Measurements from ENCODE around the gene RALA. TPM values are rescaled to one million over a fixed set of nuclear protein-coding genes. Genes with fewer than 3 reads are reported as not detected.

The RALA gene
- total and polyA plus RNA-seq, 11 donors: 13.5 to 37.1 (median 23.4) TPM

GRCh38 chr7:39712751-39713150, 89.4 kb downstream of the RALA start:
- TF ChIP-seq POLR2A (IDR thresholded peaks at IDR 0.05): no peak
- TF ChIP-seq, protein P1, sequence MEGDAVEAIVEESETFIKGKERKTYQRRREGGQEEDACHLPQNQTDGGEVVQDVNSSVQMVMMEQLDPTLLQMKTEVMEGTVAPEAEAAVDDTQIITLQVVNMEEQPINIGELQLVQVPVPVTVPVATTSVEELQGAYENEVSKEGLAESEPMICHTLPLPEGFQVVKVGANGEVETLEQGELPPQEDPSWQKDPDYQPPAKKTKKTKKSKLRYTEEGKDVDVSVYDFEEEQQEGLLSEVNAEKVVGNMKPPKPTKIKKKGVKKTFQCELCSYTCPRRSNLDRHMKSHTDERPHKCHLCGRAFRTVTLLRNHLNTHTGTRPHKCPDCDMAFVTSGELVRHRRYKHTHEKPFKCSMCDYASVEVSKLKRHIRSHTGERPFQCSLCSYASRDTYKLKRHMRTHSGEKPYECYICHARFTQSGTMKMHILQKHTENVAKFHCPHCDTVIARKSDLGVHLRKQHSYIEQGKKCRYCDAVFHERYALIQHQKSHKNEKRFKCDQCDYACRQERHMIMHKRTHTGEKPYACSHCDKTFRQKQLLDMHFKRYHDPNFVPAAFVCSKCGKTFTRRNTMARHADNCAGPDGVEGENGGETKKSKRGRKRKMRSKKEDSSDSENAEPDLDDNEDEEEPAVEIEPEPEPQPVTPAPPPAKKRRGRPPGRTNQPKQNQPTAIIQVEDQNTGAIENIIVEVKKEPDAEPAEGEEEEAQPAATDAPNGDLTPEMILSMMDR (IDR thresholded peaks at IDR 0.05): no peak
- Histone ChIP-seq H3K36me3 (peaks cover 0 to 6% (median 3%) of the 10 kb centered on the region in 9 donors), H3K27me3 (no peaks in the 10 kb centered on the region), H3K9me3 (peaks cover 0 to 44% (median 12%) of the 10 kb centered on the region in 12 donors), H3K4me3 (no peak overlapping the region), H3K27ac (no peak overlapping the region), H3K4me1 (peaks cover 0 to 14% (median 2%) of the 10 kb centered on the region in 12 donors)
- DNase-seq (no peak), ATAC-seq (no peak)
- intact Hi-C loops (cut with DNase I): no loop called here
- WGBS, 4 donors: 57 to 70% (median 61%) methylated on average over 1 of the region's 1 CpG

DNA sequence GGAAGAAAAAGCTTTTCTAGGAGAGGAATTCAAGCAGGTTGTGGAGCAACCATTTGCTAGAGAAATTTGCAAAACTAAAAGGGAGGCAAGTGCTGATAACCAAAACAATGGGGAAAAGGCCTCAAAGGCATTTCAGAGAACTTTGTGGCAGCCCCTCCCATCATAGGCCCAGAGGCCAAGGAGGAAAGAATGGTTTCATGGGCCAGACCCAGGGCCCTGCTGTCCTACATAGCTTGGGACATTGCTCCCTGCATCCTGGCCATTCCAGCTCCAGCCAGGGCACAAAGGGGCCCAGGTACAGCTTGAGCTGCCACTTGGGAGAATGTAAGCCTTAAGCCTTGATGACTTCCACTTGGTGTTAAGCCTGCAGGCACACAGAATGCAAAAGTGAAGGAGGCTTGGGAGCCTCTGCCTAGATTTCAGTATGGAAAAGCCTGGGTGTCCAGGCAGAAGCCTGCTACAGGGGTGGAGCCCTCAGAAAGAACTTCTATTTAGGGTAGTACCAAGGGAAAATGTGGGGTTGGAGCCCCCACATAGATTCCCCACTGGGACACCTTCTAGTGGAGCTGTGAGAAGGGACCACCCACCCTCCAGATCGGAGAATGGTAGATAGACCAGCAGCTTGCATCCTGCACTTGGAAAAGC, 91.2 kb downstream of the RALA start:
- DNase-seq (no peak), ATAC-seq (no peak)
- TF ChIP-seq, protein P1 (IDR thresholded peaks at IDR 0.05): no peak
- no peak for TF ChIP-seq POLR2A (IDR thresholded peaks at IDR 0.05)
- Histone ChIP-seq H3K9me3 (peaks cover 0 to 44% (median 12%) of the 10 kb centered on the region in 12 donors), H3K4me3 (no peak overlapping the region), H3K27me3 (no peaks in the 10 kb centered on the region), H3K4me1 (peaks cover 0 to 8% (median 2%) of the 10 kb centered on the region in 12 donors), H3K36me3 (no peaks in the 10 kb centered on the region), H3K27ac (no peak overlapping the region)
- 82 to 89% (median 86%) methylated on average over 1 of the region's 1 CpG for WGBS, 4 donors
- intact Hi-C loops (cut with DNase I): no loop called here

DNA sequence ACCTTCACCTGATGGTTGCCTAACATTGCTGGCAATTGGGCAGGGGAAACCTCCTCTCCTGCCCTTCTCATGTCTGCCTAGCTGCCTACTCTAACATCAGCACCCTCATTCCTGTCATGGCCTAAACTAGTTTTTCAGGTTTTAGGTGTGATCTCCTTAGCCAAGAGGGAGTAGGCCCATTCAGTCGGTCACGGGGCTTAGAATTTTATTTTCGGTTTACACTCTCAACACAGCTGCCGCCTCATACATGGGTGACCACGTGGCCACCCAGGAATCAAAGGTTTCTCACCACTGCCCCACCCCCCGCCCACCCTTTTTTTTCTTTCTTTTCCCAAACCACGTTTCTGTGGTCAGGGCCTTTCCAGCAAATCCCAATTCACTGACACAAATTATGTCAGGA, 97.2 kb downstream of the RALA start:
- TF ChIP-seq, protein P1 (IDR thresholded peaks at IDR 0.05): no peak
- no peak for TF ChIP-seq POLR2A (IDR thresholded peaks at IDR 0.05)
- no peaks in the 10 kb centered on the region for H3K4me1 ChIP-seq
- H3K36me3 ChIP-seq: no peaks in the 10 kb centered on the region
- no peak for ATAC-seq
- H3K9me3 ChIP-seq: peaks cover 0 to 3% (median 0%) of the 10 kb centered on the region in 12 donors
- no peak overlapping the region for H3K27ac ChIP-seq
- WGBS, 4 donors: 82 to 84% (median 83%) methylated on average over 7 of the region's 7 CpGs
- intact Hi-C loops (cut with DNase I): no loop called here
- H3K4me3 ChIP-seq: no peak overlapping the region
- DNase-seq: no peak
- H3K27me3 ChIP-seq: no peaks in the 10 kb centered on the region

- intact Hi-C loops (cut with DNase I): no loop called here
- H3K4me1 ChIP-seq: no peaks in the 10 kb centered on the region
- no peaks in the 10 kb centered on the region for H3K9me3 ChIP-seq
- no peak for ATAC-seq
- no peak overlapping the region for H3K27ac ChIP-seq
- H3K4me3 ChIP-seq: no peak overlapping the region
- TF ChIP-seq POLR2A (IDR thresholded peaks at IDR 0.05): no peak
- TF ChIP-seq, protein P1 (IDR thresholded peaks at IDR 0.05): no peak
- WGBS, 4 donors: 88 to 94% (median 90%) methylated on average over 3 of the region's 3 CpGs
- H3K27me3 ChIP-seq: no peaks in the 10 kb centered on the region
- DNase-seq: no peak
- no peaks in the 10 kb centered on the region for H3K36me3 ChIP-seq
Observed at GRCh38 chr7:39721345-39721744, 98.0 kb downstream of the RALA start.
